AG09319 (cell line): ENCODE data around the gene C1orf52.

Experiments
- DNase-seq: peaks from one replicate; pipeline ENCODE4 v3.0.0-alpha.2; 2010; ENCODE audit warnings: low read depth; ENCODE audit errors: extremely low read depth
- CTCF ChIP-seq: IDR thresholded peaks from 2 replicates; pipeline ENCODE4 v1.5.1; 2011; ENCODE audit warnings: low read depth, mild to moderate bottlenecking, inconsistent platforms, low read length, moderate library complexity

Gene C1orf52

GRCh38 chr1:85259118-85259911 is at the start of gene C1orf52:
TSS of gene C1orf52 (minus strand) at chr1:85259662. CDS start at chr1:85259633, 29 bp downstream.
- peak; percentile 95 for TF ChIP-seq CTCF
- peak; percentile 84 for DNase-seq

- DNase-seq = no peak
- no peak for TF ChIP-seq CTCF
Observed at GRCh38 chr1:85308833-85309350, 49.4 kb upstream of the C1orf52 start.

GRCh38 chr1:85307987-85308832 is 48.7 kb upstream of the C1orf52 start:
- DNase-seq = peak; percentile 60
- TF ChIP-seq CTCF = peak; percentile 99

- TF ChIP-seq CTCF = no peak
- no peak for DNase-seq
Observed at GRCh38 chr1:85306236-85306635, 46.8 kb upstream of the C1orf52 start.

- no peak for TF ChIP-seq CTCF
- DNase-seq = no peak
Observed at GRCh38 chr1:85303440-85304162, 44.1 kb upstream of the C1orf52 start.

GRCh38 chr1:85300140-85300539 is 40.7 kb upstream of the C1orf52 start:
- TF ChIP-seq CTCF = no peak
- no peak for DNase-seq
